Testis (tissue), 3 donors: ENCODE data around the gene FOXRED2. TPM values are rescaled to one million over a fixed set of nuclear protein-coding genes. Genes with fewer than 3 reads are reported as not detected.

Experiments used
- DNase-seq: peaks from one replicate; pipeline ENCODE4 v3.0.0-alpha.2; 2019
- H3K27ac ChIP-seq, 2 donors: fragments of 200-600 bp; sonication (generic); one replicate each; pipeline ENCODE4 v1.5.1; 2019
- H3K27me3 ChIP-seq: fragments of 200-600 bp; sonication (generic); one replicate; pipeline ENCODE4 v1.5.1; 2019
- H3K36me3 ChIP-seq: fragments of 200-600 bp; sonication (generic); one replicate; pipeline ENCODE4 v1.5.1; 2017; ENCODE audit warnings: low read depth; ENCODE audit errors: missing control alignments
- H3K4me1 ChIP-seq: fragments of 200-600 bp; sonication (generic); one replicate; pipeline ENCODE4 v1.5.1; 2019
- H3K4me3 ChIP-seq, 2 donors: fragments of 200-600 bp; sonication (generic); one replicate each; pipeline ENCODE4 v1.5.1; 2017 to 2019
- H3K9me3 ChIP-seq: fragments of 200-600 bp; sonication (generic); one replicate; pipeline ENCODE4 v1.5.1; 2017
- POLR2A ChIP-seq: fragments of 450-650 bp; IDR thresholded peaks from one replicate; pipeline ENCODE4 v1.6.1; 2017; ENCODE audit warnings: antibody characterized with exemption, mild to moderate bottlenecking, moderate library complexity
- WGBS, 2 donors: methylation state at CpG; one replicate each; pipeline ENCODE4 v1.1.5; 2018; 5-methylcytosine and 5-hydroxymethylcytosine counted together
- intact Hi-C: fragments of 100-400 bp; cut with DNase I; formaldehyde crosslinking; loops from one replicate; pipeline ENCODE4 v1.15.1; 2023; ENCODE audit warnings: low total_unique reads
- polyA plus RNA-seq: library from polyadenylated mRNA; stranded (reverse); fragments of 350-450 nt; fragmentation: Illumina TruSeq; extraction: RNeasy Lipid Tissue Mini Kit (QIAGEN cat#74804); gene quantifications from one replicate; pipeline ENCODE4 v1.2.3, GENCODE V29; 2014; ENCODE audit warnings: low read depth, low replicate concordance; ENCODE audit not compliant: insufficient read depth
- total RNA-seq, 2 donors: library from RNA; depleted of rRNA; stranded (reverse); fragments of >200 nt; gene quantifications; one replicate each; pipeline ENCODE4 v1.2.3, GENCODE V29; 2016
- TF ChIP-seq, protein P1 (sequence below), 3 experiments: fragments of 450-650 bp in 2 of 3; fragments of 200-600 bp in 1 of 3; sonication (generic) in 1 of 3; IDR thresholded peaks; one replicate each; pipeline ENCODE4 v1.5.1; 2016 to 2019; ENCODE audit warnings: antibody characterized with exemption in 3 of 3, mild to moderate bottlenecking in 2 of 3, moderate library complexity in 1 of 3

The FOXRED2 gene
- total and polyA plus RNA-seq, 3 donors from 2014 or later = 17.7 to 34.6 (median 23.8) TPM

DNA sequence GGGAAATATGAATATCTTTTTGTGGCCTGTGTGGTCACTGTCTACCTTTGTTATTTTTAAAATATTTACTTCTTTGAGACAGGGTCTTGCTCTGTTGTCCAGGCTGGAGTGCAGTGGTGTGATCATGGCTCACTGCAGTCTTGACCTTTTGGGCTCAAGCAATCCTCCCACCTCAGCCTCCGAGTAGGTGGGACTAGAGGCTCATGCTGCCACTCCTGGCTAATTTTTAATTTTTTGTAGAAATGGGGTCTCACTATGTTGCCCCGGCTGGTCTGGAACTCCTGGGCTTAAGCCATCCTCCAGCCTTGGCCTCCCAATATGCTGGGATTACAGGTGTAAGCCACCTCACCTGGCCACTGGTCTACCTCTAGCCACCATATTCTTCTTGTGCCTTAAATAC lies 25.6 kb upstream of the FOXRED2 start:
- Histone ChIP-seq H3K36me3 (no peaks in the 10 kb centered on the region), H3K4me3 (no peak overlapping the region), H3K27me3 (no peaks in the 10 kb centered on the region), H3K4me1 (peaks cover 17% of the 10 kb centered on the region), H3K27ac (no peak overlapping the region), H3K9me3 (no peaks in the 10 kb centered on the region)
- WGBS, 2 donors = 71 to 98% methylated on average over 2 of the region's 2 CpGs
- TF ChIP-seq POLR2A = no peak
- TF ChIP-seq, protein P1, sequence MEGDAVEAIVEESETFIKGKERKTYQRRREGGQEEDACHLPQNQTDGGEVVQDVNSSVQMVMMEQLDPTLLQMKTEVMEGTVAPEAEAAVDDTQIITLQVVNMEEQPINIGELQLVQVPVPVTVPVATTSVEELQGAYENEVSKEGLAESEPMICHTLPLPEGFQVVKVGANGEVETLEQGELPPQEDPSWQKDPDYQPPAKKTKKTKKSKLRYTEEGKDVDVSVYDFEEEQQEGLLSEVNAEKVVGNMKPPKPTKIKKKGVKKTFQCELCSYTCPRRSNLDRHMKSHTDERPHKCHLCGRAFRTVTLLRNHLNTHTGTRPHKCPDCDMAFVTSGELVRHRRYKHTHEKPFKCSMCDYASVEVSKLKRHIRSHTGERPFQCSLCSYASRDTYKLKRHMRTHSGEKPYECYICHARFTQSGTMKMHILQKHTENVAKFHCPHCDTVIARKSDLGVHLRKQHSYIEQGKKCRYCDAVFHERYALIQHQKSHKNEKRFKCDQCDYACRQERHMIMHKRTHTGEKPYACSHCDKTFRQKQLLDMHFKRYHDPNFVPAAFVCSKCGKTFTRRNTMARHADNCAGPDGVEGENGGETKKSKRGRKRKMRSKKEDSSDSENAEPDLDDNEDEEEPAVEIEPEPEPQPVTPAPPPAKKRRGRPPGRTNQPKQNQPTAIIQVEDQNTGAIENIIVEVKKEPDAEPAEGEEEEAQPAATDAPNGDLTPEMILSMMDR (IDR thresholded peaks at IDR 0.05) = no peak
- intact Hi-C loops = no loop called here
- no peak for DNase-seq

DNA sequence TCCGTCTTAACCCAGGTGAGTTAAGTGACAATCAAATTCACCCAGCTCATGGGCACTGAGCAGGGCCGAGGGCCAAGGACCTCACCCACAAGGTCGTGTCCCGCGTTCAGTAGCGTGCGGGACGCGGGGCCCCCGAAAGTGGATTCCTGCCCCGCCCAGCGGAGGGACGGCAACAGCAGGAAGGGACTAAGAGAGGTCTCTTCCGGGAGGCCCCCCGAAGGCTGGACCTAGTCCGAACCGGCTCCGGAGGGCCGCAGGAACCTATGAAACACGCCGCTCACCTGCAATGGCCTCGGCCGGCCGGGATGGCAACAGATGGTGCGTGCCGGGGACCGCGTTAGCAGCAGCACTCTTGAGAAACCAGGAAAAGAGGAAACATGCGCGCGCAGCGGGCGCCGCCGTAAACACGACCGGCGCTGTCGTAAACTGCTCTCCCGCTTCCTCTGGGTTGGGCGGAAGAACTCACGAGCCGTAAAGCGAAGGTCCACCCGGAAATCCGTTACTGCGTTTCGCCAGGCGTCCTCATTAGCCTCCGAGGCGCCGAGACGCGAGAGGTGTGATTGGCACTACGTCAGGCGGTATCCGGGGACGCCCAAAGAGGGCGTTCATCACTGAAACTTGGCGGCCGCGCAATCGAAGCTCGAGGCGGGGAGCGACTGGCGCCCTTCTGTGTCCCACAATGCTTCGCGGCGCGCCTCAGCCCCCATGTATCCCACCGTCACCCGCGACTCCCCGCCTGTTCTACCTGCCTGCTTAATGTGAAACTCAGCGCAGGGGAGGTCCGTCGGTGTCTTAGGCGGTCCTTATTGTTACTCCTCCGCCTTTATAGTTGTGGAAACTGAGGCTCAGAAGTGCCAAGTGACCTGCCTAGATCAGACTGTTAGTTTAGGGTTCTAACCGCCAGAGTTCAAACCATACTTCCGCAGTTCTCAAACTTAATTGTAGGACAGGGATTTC lies 22.2 kb upstream of the FOXRED2 start, which contains the start of gene EIF3D:
TSS of gene EIF3D (minus strand) at position 372 of the 957 bp plus-strand sequence. CDS start 3,045 bp downstream, outside the sequence.
- no peak for TF ChIP-seq POLR2A
- TF ChIP-seq, protein P1 (IDR thresholded peaks at IDR 0.05) = peak in 1 of 3 experiments; percentile 22
- peak within 1 kb of the TSS; percentile 66 to 84 for H3K4me3 ChIP-seq
- peaks cover 24% of the 10 kb centered on the region for H3K4me1 ChIP-seq
- H3K27ac ChIP-seq = peak within 1 kb of the TSS; percentile 85 to 86
- H3K27me3 ChIP-seq = no peaks in the 10 kb centered on the region
- H3K9me3 ChIP-seq = no peaks in the 10 kb centered on the region
- 0 to 1% methylated on average over 53 to 82 of the region's 82 CpGs for WGBS, 2 donors
- peak; percentile 99 for DNase-seq
- intact Hi-C loops = no loop called here
- H3K36me3 ChIP-seq = no peaks in the 10 kb centered on the region

GRCh38 chr22:36528341-36528740 lies 21.5 kb upstream of the FOXRED2 start:
- H3K27me3 ChIP-seq = no peaks in the 10 kb centered on the region
- WGBS, 2 donors = 3 to 5% methylated on average over 8 of the region's 8 CpGs
- peaks cover 24% of the 10 kb centered on the region for H3K4me1 ChIP-seq

GRCh38 chr22:36522662-36523061 lies 15.8 kb upstream of the FOXRED2 start:
- Histone ChIP-seq H3K36me3 (no peaks in the 10 kb centered on the region), H3K27ac (no peak overlapping the region), H3K9me3 (no peaks in the 10 kb centered on the region), H3K4me1 (peaks cover 9% of the 10 kb centered on the region), H3K27me3 (no peaks in the 10 kb centered on the region), H3K4me3 (no peak overlapping the region)
- DNase-seq = no peak
- WGBS, 2 donors = 80 to 93% methylated on average over 6 of the region's 6 CpGs
- no peak for TF ChIP-seq POLR2A
- TF ChIP-seq, protein P1 (IDR thresholded peaks at IDR 0.05) = no peak
- intact Hi-C loops = no loop called here

More at GRCh38 chr22:36528341-36528740, 21.5 kb upstream of the FOXRED2 start:
- peak overlapping the region; percentile 66 to 84 for H3K4me3 ChIP-seq
- intact Hi-C loops = no loop called here
- TF ChIP-seq POLR2A = no peak
- TF ChIP-seq, protein P1 (IDR thresholded peaks at IDR 0.05) = no peak
- H3K27ac ChIP-seq = peak overlapping the region; percentile 85 to 86
- H3K9me3 ChIP-seq = no peaks in the 10 kb centered on the region
- DNase-seq = no peak
- H3K36me3 ChIP-seq = no peaks in the 10 kb centered on the region
